GM12891 (cell line): ENCODE results near the gene PLCG2.

ENCODE experiments used
- POLR2A ChIP-seq: IDR thresholded peaks from 2 replicates; pipeline ENCODE4 v1.6.1; 2011; ENCODE audit warnings: low read depth, low read length, control low read depth
- POLR2AphosphoS5 ChIP-seq: IDR thresholded peaks from 2 replicates; pipeline ENCODE4 v1.6.1; 2011; ENCODE audit warnings: low read depth, low read length, control low read depth
- SPI1 ChIP-seq: IDR thresholded peaks from 2 replicates; pipeline ENCODE4 v1.6.1; 2011; ENCODE audit warnings: low read depth, low read length, control low read depth
- TAF1 ChIP-seq: IDR thresholded peaks from 2 replicates; pipeline ENCODE4 v1.6.1; 2011; ENCODE audit warnings: low read depth, low read length, control low read depth

- TF ChIP-seq POLR2A (no peak), TAF1 (no peak), SPI1 (no peak), POLR2AphosphoS5 (no peak)
Measured at GRCh38 chr16:82004601-82005000, 225.5 kb downstream of the PLCG2 start.
